ENCODE results near the gene KIF21A.
"Not testable (repeated sequence)": the region's sequence is repeated elsewhere in the genome, so short reads cannot be mapped to it uniquely, and the experiment has no call there.

Gene KIF21A, protein sequence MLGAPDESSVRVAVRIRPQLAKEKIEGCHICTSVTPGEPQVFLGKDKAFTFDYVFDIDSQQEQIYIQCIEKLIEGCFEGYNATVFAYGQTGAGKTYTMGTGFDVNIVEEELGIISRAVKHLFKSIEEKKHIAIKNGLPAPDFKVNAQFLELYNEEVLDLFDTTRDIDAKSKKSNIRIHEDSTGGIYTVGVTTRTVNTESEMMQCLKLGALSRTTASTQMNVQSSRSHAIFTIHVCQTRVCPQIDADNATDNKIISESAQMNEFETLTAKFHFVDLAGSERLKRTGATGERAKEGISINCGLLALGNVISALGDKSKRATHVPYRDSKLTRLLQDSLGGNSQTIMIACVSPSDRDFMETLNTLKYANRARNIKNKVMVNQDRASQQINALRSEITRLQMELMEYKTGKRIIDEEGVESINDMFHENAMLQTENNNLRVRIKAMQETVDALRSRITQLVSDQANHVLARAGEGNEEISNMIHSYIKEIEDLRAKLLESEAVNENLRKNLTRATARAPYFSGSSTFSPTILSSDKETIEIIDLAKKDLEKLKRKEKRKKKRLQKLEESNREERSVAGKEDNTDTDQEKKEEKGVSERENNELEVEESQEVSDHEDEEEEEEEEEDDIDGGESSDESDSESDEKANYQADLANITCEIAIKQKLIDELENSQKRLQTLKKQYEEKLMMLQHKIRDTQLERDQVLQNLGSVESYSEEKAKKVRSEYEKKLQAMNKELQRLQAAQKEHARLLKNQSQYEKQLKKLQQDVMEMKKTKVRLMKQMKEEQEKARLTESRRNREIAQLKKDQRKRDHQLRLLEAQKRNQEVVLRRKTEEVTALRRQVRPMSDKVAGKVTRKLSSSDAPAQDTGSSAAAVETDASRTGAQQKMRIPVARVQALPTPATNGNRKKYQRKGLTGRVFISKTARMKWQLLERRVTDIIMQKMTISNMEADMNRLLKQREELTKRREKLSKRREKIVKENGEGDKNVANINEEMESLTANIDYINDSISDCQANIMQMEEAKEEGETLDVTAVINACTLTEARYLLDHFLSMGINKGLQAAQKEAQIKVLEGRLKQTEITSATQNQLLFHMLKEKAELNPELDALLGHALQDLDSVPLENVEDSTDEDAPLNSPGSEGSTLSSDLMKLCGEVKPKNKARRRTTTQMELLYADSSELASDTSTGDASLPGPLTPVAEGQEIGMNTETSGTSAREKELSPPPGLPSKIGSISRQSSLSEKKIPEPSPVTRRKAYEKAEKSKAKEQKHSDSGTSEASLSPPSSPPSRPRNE (N-terminal part only)

DNA sequence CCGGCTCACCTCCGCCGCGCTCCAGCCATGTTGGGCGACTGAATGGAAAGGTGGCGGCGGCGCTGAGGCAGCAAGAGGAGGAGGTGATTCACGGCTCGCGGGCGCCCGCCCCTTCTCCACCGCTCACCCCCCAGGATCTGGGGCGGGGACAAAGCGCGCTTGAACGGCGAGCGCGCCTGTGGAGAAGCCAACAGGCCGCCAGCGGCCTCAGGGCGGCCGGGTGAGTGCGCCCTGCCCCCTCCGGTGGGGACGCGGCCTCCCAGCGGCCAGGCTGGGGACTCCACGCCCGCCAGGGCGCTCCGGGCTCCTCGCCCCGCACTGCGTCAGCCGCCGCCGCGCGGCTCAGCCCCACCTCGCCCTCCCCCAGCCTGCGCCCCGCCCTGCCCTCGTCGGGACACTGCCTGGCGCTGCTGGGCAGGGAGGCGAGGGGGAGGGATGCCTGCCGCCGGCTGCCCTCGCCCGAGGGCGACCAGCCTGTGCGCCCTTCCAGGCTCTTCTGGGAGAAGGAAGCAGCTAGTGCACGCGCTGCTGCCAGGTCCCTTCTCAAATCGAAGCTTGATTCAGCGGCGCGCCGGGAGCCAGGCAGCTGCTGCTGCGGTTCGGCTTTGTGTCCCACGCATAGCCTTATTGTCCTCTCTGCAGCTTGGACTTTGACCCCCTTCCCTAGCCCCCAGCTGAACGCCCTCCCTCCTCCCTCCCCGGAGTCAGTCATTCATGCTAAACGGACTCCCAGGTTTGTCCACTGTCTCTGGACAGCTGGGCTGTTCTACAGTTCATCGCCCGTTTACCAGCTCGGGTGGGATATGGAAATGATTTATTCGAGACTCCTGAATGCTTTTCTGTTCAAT is at the start of gene KIF21A:
KIF21A (minus strand) TSS at position 40 of the 848 bp plus-strand sequence. CDS start 150 bp downstream, outside the sequence.
- peak; percentile 78 to 89 for DNase-seq

DNA sequence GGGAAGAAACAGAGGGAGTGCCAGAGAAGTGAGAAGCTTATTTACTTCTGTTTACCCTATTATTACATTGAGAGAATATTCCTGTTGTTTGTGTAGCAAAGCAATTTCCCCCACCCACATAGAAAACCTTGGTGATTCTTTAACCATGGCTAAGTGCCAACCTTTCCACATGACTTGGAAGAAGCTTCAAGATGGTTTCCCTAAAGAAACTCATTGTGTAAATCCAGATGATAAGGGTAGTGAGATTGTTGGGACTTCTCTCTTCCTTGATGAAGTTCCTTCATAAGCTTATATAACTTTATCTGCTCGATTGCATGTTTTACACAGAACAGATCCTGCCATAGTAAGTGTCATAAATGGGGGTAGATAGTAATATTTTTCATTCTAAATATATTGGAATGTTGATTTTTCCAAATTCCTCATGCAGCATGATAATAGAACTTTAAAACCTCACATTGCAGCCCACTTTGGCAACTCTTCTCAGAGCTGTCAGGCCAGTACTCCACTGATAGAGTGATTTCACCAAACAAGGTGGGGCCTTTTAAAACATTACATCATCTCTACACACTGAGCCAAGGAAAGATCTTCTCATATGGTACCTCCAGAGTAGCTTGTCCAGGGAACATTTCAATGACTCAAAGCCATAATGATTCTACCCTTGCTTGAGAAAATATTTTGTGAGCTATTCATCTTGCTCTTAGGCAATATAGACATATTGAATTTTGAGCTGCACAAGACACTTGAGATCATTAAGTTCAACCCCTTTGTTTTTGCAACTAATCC is 47.8 kb upstream of the KIF21A start:
- DNase-seq, result no peak

DNA sequence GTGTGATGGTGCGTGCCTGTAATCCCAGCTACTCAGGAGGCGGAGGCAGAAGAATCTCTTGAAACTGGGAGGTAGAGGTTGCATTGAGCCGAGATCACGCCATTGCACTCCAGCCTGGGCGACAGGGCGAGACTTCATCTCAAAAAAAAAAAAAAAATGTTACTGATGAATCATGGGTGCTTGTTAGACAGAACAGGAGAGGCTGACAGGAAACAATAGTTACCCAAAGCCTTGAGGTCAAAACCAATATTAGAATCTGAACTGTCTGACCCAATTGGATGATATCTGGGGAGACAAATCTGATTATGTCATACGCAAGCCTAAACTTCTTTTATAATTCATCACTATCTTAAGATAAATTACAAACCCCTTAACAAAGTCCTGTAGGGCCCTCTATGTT is 40.7 kb upstream of the KIF21A start:
- no peak for DNase-seq

DNA sequence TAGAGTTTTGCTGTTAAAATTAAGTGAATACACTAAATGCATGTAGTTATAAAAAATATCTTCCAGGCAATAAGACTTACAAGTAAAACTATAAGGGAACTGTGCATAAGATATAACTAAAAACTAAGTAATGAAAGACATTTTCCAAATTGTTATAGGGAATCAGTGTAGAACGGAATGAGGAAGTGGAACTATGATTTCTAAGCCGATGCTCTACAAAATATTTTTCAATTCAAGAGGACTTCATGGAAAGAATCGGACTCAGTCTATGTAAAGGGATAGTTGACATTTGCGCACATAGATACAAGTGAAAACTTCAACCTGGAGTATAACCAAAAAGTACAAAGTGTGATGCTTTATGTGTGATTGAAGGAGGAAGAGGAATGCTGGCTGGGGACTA is 40.1 kb upstream of the KIF21A start:
- no peak for DNase-seq

DNA sequence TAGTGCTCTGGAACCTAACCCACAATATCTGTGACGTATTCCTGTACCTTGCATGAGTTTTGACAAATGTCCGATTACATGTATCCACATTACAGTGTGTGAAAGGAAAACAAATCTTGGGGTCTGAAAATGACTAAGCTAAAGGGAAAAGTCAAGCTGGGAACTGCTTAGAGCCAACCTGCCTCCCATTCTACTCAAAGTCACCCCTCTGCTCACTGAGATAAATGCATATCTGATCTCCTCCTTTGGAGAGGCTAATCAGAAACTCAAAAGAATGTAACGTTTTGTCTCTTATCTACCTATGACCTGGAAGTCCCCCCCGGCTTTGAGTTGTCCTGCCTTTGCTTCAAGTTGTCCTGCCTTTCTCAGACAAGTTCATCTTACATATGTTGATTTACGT is 34.0 kb upstream of the KIF21A start:
- DNase-seq, result no peak

DNA sequence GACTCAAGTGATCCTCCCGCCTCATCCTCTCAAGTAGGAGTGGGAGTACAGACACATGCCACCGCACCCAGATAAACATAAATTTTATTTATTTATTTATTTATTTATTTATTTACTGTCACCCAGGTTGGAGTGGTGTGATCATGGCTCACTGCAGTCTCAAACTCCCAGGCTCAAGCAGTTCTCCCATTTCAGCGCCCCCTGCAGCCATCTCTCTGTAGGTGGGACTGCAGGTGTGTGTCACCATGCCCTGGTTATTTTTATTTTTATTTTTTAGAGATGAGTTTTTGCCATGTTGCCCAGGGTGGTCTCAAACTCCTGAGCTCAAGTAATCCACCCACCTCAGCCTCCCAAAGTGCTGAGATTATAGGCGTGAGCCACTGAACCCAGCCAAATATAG is 33.2 kb upstream of the KIF21A start:
- no peak for DNase-seq

DNA sequence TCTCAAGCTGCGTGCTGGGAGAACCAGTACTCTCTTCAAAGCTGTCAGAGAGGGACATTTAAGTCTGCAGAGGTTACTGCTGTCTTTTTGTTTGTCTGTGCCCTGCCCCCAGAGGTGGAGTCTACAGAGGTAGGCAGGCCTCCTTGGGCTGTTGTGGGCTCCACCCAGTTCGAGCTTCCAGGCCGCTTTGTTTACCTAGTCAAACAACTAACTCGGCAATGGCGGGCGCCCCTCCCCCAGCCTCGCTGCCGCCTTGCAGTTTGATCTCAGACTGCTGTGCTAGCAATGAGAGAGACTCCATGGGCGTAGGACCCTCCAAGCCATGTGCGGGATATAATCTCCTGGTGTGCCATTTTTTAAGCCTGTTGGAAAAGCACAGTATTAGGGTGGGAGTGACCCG is 32.2 kb upstream of the KIF21A start:
- not testable (repeated sequence) for DNase-seq

DNA sequence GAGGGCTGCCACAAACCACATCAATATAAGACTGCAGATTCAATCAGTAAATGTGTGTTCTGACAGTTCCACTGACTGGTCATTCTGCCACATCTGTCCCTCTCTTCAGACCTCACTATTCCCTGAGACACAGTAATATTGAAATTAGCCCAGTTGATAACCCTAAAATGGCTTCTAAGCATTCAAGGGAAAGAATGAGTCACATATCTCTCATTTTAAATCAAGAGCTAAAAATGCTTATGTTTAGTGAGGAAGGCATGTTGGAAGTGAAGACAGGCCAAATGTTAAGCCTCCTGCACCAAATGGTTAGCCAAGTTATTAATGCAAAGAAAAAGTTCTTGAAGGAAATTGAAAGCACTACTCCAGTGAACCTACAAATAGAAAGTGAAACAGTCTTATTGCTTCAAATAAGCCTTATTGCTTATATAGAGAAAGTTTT is 24.5 kb upstream of the KIF21A start:
- DNase-seq, result no peak

DNA sequence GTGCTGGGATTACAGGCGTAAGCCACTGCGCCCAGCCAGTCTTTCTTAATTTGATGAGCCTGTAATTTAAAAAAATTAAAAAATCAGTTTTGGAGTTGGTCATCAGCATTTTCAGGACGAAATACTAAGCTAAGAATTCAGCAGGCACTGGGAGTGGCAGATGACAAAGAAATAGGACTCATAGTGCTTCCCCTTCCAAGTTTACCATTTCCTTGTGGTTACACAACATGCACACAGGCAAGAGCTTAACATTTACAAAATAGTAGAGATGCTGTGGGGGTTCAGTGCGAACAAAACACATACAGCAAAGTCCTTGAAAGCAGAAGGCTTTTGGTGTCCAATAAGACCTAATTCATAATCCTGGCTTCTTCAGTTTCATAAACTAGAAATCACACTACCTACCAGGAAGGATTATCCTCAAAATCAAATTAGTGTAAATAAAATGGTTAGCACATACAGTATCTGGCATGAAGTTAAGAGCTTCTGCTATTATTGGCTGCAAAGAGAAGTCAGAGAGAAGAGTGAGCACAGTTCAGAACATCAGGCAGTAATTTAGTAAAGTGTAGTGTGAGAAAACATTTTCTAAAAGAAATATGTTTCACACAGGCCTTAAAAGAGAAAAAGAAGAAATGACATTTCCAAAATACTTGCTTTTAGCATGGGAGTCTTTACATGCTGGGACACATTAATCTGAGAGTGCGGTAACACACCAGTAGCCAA is 22.2 kb upstream of the KIF21A start:
- no peak for DNase-seq

DNA sequence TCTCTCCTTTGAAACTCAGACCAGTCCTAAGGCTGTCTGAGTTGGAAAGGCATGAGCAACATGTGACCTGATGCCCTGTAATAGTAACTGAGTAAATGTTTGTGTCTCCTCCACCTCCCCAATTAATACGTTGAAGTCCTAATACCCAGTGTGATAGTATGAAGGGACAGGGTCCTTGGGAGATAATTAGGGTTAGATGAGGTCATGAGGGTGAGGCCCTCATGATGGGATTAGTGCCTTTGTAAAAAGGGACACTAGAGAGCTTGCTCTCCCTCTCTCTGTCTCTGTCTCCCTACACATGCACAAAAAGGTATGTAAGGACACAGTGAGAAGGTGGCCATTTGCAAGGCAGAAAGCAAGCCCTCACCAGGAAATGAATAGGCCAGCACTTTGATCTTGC is 18.1 kb upstream of the KIF21A start:
- DNase-seq, result no peak

DNA sequence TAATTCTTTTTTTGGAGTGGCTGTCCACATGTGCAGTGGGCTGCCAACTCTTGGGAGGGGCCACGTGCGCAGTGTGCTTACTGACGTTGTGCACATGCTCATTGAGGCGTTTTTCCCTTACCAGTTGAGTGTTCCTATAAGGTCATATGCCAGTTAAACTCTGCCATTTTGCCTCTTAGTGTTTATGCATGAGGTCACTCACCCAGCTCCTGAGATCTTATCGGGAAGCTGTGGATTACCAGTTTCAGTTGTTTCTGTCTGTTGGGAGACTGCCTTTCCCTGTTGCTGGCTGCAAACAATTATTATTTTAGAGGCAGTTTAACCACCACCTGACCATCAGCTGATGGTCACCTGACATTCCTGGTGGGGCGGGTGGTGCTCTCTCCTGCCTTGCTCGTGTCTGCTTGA is 16.1 kb upstream of the KIF21A start:
- DNase-seq, result no peak

DNA sequence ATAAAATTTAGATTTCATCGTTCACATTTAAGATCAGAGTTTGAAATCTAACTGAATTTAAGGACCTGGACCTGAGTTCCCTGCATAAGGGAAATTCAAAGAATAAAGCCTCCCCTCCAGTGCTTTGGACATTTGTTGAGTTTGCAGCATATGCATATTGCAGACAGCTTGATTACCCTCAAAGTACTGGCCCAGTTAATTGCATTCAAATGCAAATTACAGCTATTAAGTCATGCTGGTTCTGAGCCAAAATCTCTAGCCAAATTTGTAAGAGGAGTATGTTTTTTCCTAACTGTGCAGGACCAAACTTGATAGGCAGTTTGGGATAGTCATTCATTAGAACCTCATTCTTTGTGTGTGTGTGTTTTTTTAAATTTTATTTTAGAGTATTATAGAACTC is 9.1 kb upstream of the KIF21A start:
- DNase-seq, result peak in 1 of 2 experiments; percentile 29

DNA sequence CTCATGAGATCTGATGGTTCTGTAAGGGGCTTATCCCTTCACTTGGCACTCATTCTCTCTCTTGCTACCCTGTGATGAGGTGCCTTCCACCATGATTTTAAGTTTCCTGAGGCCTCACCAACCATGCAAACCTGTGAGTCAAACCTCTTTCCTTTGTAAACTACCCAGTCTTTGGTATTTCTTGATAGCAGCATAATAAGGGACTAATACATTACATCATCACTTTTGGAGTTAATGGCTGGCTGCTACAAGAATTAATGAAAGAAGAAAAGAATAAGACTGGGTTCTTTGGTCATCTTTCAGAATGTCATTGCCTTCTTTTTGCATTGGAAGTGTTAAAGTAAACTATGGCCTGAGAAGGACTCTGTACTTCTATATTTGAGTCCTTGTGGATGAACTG is 5.1 kb upstream of the KIF21A start:
- no peak for DNase-seq

DNA sequence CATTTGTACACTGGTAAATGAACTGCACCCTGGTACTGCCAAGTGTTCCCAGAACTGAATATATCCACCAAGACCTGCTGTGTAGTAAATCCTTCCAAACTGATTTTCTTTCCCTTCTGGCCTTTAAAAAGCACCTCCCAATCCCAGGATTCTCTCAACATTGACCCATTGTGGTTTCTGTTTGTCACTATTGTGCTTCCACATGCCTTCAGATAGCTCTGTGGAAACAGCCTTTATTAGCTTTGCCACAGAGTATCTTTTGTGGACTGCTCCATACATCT is 949 bp upstream of the KIF21A start:
- no peak for DNase-seq

DNA sequence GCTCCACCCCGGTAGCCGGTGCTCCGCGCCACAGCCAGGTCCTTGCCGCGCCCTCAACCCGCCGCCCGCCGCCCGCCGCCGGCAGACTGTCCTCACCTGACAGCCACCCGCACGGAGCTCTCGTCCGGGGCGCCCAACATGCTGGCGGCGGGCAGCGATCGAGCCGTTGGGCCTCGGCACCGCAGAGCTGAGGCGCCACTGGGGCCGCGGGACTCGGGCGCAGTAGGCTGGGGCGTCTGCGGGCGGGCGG is 164 bp downstream of the KIF21A start:
- DNase-seq, result no peak

DNA sequence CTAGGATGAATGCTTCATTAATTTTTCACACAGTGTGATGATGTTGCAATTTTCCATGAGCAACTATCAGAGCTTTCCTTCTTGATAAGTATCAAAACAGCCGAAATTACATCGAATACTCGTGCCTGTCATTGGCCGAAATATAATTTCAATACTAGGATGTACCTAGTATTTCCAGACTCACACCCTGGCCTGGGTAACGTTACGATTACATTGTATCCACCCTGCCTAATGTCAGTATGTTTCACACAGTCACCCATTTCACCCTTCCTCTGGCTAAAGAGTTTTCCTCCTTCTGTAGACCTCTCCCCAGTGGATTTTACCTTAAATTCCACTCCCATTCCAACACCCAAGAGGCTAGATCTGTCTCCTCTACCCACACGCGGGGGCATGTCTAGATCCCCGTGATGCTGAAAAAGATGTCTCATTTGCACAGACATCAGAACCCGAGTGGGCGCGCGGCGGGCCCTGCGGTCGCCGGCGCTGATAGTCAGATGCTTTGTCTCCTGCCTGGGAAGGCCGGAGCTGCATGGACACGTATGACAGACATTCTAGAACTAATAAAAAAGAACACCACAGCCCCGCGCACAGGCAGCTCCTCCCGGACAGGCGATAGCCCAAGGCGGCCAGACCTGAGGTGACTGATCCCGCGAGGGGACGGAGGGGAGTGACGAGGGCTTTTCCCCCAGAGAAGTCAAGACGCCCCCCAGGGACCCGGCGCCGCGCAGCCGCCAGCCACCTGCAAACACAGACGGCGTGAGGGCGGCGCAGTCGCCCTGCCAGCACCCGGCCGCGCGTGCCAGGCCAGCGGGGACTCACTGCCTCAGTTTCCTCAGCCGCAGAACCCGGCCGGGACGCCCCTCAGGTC is 723 bp downstream of the KIF21A start:
- peak; percentile 11 to 57 for DNase-seq

DNA sequence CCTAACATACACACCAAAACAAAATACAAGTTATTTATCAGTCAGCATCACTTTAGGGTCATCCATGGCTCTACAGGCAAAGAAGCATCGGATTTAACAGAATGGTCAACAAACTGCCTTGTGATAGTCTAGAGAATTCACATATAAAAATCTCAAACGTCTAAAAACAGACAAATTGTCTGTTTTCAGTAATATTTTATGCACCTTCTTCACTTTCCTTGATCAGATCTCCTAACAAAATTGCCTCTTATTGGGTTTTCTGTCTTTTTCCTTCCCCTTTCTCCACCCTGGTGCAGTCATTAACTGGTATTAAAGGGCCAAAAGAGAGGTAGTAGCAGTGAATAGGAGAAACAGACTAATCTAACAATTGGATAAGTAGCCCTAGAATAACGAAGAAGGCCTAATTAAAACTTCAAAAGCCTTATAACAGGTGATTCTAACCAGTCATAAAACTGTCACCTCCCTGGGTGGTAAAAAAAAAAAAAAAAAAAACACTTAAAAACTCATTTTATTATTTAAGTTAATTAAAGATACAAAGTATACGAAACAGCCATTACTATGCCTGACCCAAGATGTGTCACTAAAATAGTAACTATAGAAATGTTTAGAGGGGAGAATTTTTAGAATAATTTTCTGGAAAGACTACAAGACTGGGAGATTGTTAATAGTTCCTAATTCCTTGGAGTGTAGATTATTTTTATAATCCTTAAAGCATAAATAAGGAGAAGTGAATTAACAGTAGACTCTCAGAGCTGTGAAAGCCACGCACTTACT is 1.5 kb downstream of the KIF21A start:
- peak in 1 of 2 experiments; percentile 2 for DNase-seq

DNA sequence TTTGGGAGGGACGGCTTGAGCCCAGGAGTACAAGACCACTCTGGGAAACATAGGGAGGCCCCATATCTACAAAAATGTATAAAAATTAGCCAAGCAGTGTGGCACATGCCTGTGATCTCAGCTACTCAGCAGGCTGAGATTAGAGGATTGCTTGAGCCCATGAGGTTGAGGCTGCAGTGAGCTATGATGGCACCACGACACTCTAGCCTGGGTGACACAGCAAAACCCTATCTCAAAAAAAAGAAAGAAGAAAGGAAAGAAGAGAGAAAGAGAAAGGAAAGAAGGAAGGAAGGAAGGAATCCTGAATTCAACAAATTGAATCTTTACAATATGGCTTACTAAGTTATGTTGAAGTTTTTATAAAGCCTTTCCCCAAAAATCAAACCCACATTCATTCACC is 2.1 kb downstream of the KIF21A start:
- DNase-seq, result no peak

DNA sequence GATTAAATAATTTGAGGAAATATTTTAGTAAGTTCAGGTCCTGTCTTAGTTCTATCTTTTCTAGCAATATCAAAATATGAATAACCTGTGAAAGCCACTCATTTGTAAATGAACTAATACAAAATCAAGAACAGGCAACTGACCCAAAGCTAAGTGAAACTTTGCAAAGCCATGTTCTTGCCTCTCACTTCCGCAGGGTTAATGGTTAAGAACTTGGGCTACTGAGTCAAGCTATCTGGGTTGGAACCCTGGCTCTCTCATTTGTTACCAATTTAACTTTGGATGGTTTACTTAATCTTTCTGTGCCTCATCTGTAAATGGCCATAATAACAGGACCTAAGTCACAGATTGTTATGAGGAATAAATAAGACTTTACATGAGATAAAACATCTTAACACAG is 2.8 kb downstream of the KIF21A start:
- no peak for DNase-seq
